Mesendoderm (in vitro differentiated cells): ENCODE results near the gene LILRB2.

ENCODE experiments used
- DNase-seq: peaks from one replicate; pipeline ENCODE4 v3.0.0; 2013
- H2AK5ac ChIP-seq: 2 replicates; pipeline ENCODE4 v1.6.1; 2013; ENCODE audit warnings: low read length, inconsistent platforms
- H2BK120ac ChIP-seq: 2 replicates; pipeline ENCODE4 v1.6.1; 2013; ENCODE audit warnings: low read depth, mild to moderate bottlenecking, low read length, moderate library complexity, mixed read lengths
- H2BK15ac ChIP-seq: replicated peaks from 2 replicates; pipeline ENCODE4 v1.6.1; 2013; ENCODE audit warnings: low read depth, mild to moderate bottlenecking, moderate library complexity
- H2BK5ac ChIP-seq: 2 replicates; pipeline ENCODE4 v1.6.1; 2013; ENCODE audit warnings: low read length, inconsistent platforms
- H3K18ac ChIP-seq: 2 replicates; pipeline ENCODE4 v1.6.1; 2013; ENCODE audit warnings: mild to moderate bottlenecking, low read length, mixed read lengths
- H3K23ac ChIP-seq: one replicate; pipeline ENCODE4 v1.6.1; 2013; ENCODE audit warnings: low read length
- H3K27ac ChIP-seq: 2 replicates; pipeline ENCODE4 v1.5.1; 2013; ENCODE audit warnings: low read depth, mild to moderate bottlenecking, inconsistent platforms, low read length, moderate library complexity
- H3K27me3 ChIP-seq: 2 replicates; pipeline ENCODE4 v1.6.1; 2013; ENCODE audit warnings: low read length, control low read depth, mild to moderate bottlenecking, inconsistent platforms; ENCODE audit not compliant: insufficient read depth, poor library complexity
- H3K36me3 ChIP-seq: 2 replicates; pipeline ENCODE4 v1.6.1; 2013; ENCODE audit warnings: low read length, inconsistent platforms; ENCODE audit not compliant: control insufficient read depth, insufficient read depth
- H3K4ac ChIP-seq: one replicate; pipeline ENCODE4 v1.6.1; 2013; ENCODE audit warnings: low read depth, mild to moderate bottlenecking, low read length, moderate library complexity
- H3K4me1 ChIP-seq: 2 replicates; pipeline ENCODE4 v1.6.1; 2013; ENCODE audit warnings: low read depth, low read length, inconsistent platforms; ENCODE audit not compliant: control insufficient read depth
- H3K4me2 ChIP-seq: 2 replicates; pipeline ENCODE4 v1.6.1; 2013; ENCODE audit warnings: low read length
- H3K4me3 ChIP-seq: 2 replicates; pipeline ENCODE4 v1.5.1; 2013; ENCODE audit warnings: mild to moderate bottlenecking, low read length
- H3K56ac ChIP-seq: one replicate; pipeline ENCODE4 v1.6.1; 2013; ENCODE audit warnings: low read length
- H3K79me1 ChIP-seq: 2 replicates; pipeline ENCODE4 v1.6.1; 2013; ENCODE audit warnings: low read length, inconsistent platforms
- H3K79me2 ChIP-seq: 2 replicates; pipeline ENCODE4 v1.6.1; 2013; ENCODE audit warnings: mild to moderate bottlenecking, low read length; ENCODE audit not compliant: control insufficient read depth, insufficient read depth
- H3K9ac ChIP-seq: 2 replicates; pipeline ENCODE4 v1.6.1; 2013; ENCODE audit warnings: low read length, inconsistent platforms
- H4K5ac ChIP-seq: one replicate; pipeline ENCODE4 v1.6.1; 2013; ENCODE audit warnings: low read length
- H4K8ac ChIP-seq: one replicate; pipeline ENCODE4 v1.6.1; 2013; ENCODE audit warnings: low read depth, mild to moderate bottlenecking, control low read depth, low read length, moderate library complexity
- whole genome bisulfite sequencing: extraction: QIAGEN DNeasy Blood & Tissue Kit; methylation state at CpG from one replicate; pipeline ENCODE4 v1.1.7; 2013; ENCODE audit warnings: low lambda C conversion rate, missing lambda C conversion rate; ENCODE audit not compliant: insufficient coverage; ENCODE audit errors: extremely low coverage; 5-methylcytosine and 5-hydroxymethylcytosine counted together

LILRB2 gene

DNA sequence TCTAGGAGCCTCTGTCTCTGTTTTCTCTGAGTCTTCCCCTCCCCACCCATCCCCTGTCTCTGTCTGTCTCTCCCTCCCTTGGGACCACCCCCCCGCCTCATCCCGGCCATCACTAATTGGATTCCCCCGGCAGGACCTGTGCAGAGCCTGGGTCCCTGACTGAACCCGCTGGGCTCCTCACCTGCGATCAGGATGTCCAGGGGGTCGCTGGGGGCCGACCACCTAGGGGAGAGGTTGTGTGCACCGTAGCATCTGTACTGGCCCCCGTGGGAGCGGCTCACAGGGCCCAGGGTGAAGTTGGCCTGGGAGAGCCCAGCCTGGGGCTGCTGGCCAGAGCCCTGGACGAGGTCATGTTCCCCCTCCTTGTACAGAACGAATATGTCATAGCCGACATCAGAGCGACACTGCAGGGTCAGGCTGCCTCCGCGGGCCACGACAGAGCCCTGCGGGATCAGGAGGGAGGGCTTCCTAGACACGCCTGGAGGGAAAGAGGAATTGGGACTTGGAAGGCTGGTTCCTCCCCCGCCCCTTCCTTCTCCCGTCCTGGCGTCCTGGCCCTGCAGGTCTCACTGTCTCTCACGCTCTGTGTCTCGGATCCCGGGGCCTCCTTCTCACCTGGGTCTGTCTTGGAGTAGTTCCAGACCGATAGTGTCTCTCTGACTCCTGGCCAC is 25.7 kb downstream of the LILRB2 start:
- no peak overlapping the region for H2BK120ac ChIP-seq
- no peaks in the 10 kb centered on the region for H3K79me1 ChIP-seq
- WGBS, result no CpG with 5 or more reads among the region's 26 CpGs
- no peaks in the 10 kb centered on the region for H3K4me1 ChIP-seq
- no peak overlapping the region for H2BK5ac ChIP-seq
- no peak overlapping the region for H3K27ac ChIP-seq
- DNase-seq, result peak; percentile 17
- H3K27me3 ChIP-seq, result no peaks in the 10 kb centered on the region
- no peak overlapping the region for H3K4me2 ChIP-seq
- no peak overlapping the region for H4K8ac ChIP-seq
- H3K4me3 ChIP-seq, result no peak overlapping the region
- H3K56ac ChIP-seq, result no peak overlapping the region
- H2BK15ac ChIP-seq, result no peak overlapping the region
- no peak overlapping the region for H4K5ac ChIP-seq
- H3K23ac ChIP-seq, result no peak overlapping the region
- H3K79me2 ChIP-seq, result no peaks in the 10 kb centered on the region
- H3K9ac ChIP-seq, result no peak overlapping the region
- H3K4ac ChIP-seq, result no peak overlapping the region
- no peaks in the 10 kb centered on the region for H3K36me3 ChIP-seq
- H3K18ac ChIP-seq, result no peak overlapping the region
- H2AK5ac ChIP-seq, result no peak overlapping the region

DNA sequence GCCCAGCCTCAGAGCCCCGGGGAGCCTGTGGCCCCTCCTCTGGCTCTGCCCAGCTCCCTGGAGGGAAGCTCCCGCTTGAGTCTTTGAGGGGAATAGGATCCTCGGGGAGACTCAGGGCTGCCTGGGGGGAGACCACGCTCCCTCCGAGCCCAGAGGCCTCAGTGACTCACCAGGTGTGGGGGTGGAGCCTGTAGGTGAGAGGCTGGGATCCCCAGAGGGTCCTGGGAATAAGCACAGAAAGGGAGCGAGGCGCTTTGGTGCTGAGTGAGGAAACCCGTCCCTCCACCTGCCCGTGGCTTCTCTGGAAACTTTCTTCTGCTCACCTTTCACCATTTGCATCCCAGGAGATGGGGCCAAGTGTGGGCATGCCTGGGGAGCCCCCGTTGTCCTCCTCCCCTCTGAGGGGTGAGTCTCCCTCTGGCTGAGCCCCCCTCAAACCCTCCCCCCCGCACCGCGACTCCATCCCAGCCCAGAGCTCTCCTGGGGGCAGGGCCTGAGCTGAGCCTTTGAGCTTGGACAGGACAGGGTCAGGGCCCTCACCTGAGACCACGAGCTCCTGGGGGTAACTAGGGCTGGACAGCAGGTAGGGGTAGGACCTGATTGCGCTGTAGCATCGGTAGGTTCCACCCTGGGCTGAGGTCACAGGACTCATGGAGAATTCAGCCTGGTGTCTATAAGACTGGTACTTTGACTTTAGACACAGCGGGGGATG is 26.6 kb downstream of the LILRB2 start:
- Histone ChIP-seq H3K79me1 (no peaks in the 10 kb centered on the region), H3K18ac (no peak overlapping the region), H2BK5ac (no peak overlapping the region), H3K4me3 (no peak overlapping the region), H4K8ac (no peak overlapping the region), H2BK120ac (no peak overlapping the region), H3K9ac (no peak overlapping the region), H2AK5ac (no peak overlapping the region), H3K27ac (no peak overlapping the region), H3K4ac (no peak overlapping the region), H3K23ac (no peak overlapping the region), H3K56ac (no peak overlapping the region), H3K27me3 (no peaks in the 10 kb centered on the region), H3K4me2 (no peak overlapping the region), H3K4me1 (no peaks in the 10 kb centered on the region), H3K36me3 (no peaks in the 10 kb centered on the region), H4K5ac (no peak overlapping the region), H2BK15ac (no peak overlapping the region), H3K79me2 (no peaks in the 10 kb centered on the region)
- WGBS, result no CpG with 5 or more reads among the region's 17 CpGs
- DNase-seq, result no peak

DNA sequence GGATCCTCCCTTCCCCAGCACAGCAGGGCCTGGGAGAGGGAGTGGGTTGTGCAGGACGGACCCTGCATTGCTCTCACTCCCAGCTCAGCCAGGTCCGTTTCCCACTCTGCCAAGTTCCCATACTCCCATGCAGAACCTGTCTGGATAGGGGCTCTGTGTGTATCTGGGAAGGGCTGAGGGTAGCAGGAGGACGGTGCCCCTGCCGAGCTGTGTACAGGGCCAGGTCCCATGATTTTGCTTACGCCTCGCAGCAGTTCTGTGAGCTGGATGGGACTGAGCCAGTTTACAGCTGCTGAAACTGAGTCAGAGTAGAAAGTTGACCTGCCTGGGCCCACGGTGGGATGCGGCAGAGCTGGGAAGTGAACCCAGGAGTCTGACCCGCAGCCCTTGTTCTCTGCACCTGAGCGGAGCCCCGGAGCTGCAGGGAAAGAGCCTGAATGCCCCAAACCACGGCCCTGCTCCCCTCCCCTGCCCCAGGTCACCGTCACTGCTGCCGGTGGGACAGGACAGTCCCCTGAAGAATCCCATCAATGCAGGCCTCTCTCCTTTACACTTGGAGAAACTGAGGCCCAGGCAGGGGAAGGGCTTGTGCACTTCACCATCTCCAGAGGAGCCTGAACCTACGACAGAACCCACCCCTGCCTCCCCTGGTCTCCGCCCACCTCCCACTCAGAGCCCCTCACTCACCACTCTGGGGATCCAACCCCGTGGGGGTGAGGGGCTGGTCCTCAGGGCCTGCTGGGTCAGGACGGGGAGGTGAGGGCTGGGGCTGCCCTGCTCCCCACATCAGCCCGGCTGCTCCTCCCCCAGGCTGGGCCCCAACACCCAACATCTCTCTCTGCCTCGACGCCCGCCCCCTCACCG is 27.3 kb downstream of the LILRB2 start:
- Histone ChIP-seq H4K5ac (no peak overlapping the region), H2BK15ac (no peak overlapping the region), H4K8ac (no peak overlapping the region), H3K27ac (no peak overlapping the region), H3K4me2 (no peak overlapping the region), H3K79me1 (no peaks in the 10 kb centered on the region), H3K23ac (no peak overlapping the region), H3K56ac (no peak overlapping the region), H3K18ac (no peak overlapping the region), H3K27me3 (no peaks in the 10 kb centered on the region), H3K4ac (no peak overlapping the region), H2BK120ac (no peak overlapping the region), H3K4me3 (no peak overlapping the region), H3K4me1 (no peaks in the 10 kb centered on the region), H2AK5ac (no peak overlapping the region), H3K79me2 (no peaks in the 10 kb centered on the region), H3K36me3 (no peaks in the 10 kb centered on the region), H3K9ac (no peak overlapping the region), H2BK5ac (no peak overlapping the region)
- no peak for DNase-seq
- WGBS, result no CpG with 5 or more reads among the region's 23 CpGs

DNA sequence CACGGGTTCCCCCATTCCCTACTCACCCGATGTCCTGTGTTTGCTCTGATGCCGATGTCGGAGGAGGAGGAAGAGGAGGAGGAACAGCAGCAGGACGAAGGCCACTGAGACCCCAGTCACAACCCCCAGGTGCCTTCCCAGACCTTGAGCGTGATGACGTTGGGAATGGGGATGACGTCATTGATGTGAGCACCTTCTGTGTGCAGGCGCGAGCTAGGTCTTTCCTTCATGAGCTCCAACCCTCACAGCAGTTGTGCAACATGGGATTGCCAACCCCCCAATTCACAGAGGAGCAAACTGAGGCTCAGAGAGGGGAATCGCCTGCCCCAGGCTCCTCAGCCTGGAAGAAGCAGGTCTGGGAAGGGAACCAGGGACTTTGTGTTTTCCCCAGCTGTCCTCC is 28.1 kb downstream of the LILRB2 start:
- DNase-seq, result no peak
- no peak overlapping the region for H3K56ac ChIP-seq

GRCh38 chr19:54252243-54252642 is 28.7 kb downstream of the LILRB2 start:
- H3K27ac ChIP-seq, result no peak overlapping the region
- no peaks in the 10 kb centered on the region for H3K36me3 ChIP-seq
- WGBS, result no CpG with 5 or more reads among the region's 9 CpGs
- H3K4me2 ChIP-seq, result no peak overlapping the region
- H3K79me1 ChIP-seq, result no peaks in the 10 kb centered on the region
- no peak overlapping the region for H4K5ac ChIP-seq
- no peaks in the 10 kb centered on the region for H3K27me3 ChIP-seq
- H2AK5ac ChIP-seq, result no peak overlapping the region
- H3K4me3 ChIP-seq, result no peak overlapping the region
- H3K9ac ChIP-seq, result no peak overlapping the region
- H3K56ac ChIP-seq, result no peak overlapping the region
- no peak overlapping the region for H3K23ac ChIP-seq
- H4K8ac ChIP-seq, result no peak overlapping the region
- H3K79me2 ChIP-seq, result no peaks in the 10 kb centered on the region
- no peak overlapping the region for H2BK5ac ChIP-seq
- no peak overlapping the region for H3K4ac ChIP-seq
- H2BK15ac ChIP-seq, result no peak overlapping the region
- no peaks in the 10 kb centered on the region for H3K4me1 ChIP-seq
- H3K18ac ChIP-seq, result no peak overlapping the region
- no peak overlapping the region for H2BK120ac ChIP-seq
- no peak for DNase-seq

More for the DNA sequence above, 28.1 kb downstream of the LILRB2 start:
- Histone ChIP-seq H3K79me2 (no peaks in the 10 kb centered on the region), H3K79me1 (no peaks in the 10 kb centered on the region), H4K8ac (no peak overlapping the region), H3K36me3 (no peaks in the 10 kb centered on the region), H3K18ac (no peak overlapping the region), H3K4ac (no peak overlapping the region), H3K4me3 (no peak overlapping the region), H3K27ac (no peak overlapping the region), H2BK15ac (no peak overlapping the region), H3K23ac (no peak overlapping the region), H2AK5ac (no peak overlapping the region), H4K5ac (no peak overlapping the region), H3K9ac (no peak overlapping the region), H3K4me2 (no peak overlapping the region), H2BK120ac (no peak overlapping the region), H3K27me3 (no peaks in the 10 kb centered on the region), H2BK5ac (no peak overlapping the region), H3K4me1 (no peaks in the 10 kb centered on the region)
- no CpG with 5 or more reads among the region's 11 CpGs for WGBS
